ENCODE results near the gene ZNF286A. TPM values are rescaled to one million over a fixed set of nuclear protein-coding genes. Genes with fewer than 3 reads are reported as not detected.

The ZNF286A gene
- total and polyA plus RNA-seq, 12 donors = 12.1 to 35.1 (median 22.9) TPM

GRCh38 chr17:15741624-15742023, 42.1 kb downstream of the ZNF286A start:
- Histone ChIP-seq H3K9me3 (replicated peaks in 1 of 3) (no peaks in the 10 kb centered on the region), H3K4me3 (no peak overlapping the region), H3K27me3 (no peaks in the 10 kb centered on the region), H3K27ac (no peak overlapping the region), H3K4me1 (replicated peaks in 1 of 2) (no peaks in the 10 kb centered on the region), H3K36me3 (replicated peaks in 1 of 2) (no peaks in the 10 kb centered on the region)
- TF ChIP-seq POLR2A (IDR thresholded peaks at IDR 0.05) (no peak), CTCF (IDR thresholded peaks at IDR 0.05) (no peak)
- intact Hi-C loops (cut with DNase I) = no loop called here
- DNase-seq = no peak
- WGBS, 4 donors = 92 to 95% (median 94%) methylated on average over 9 of the region's 9 CpGs; no CpG with 5 or more reads in 1 of the 4 donors

GRCh38 chr17:15742051-15742795, 42.7 kb downstream of the ZNF286A start:
- no peak for DNase-seq
- WGBS, 4 donors = 83 to 93% (median 88%) methylated on average over 6 to 15 of the region's 15 CpGs
- Histone ChIP-seq H3K4me1 (replicated peaks in 1 of 2) (no peaks in the 10 kb centered on the region), H3K9me3 (replicated peaks in 1 of 3) (no peaks in the 10 kb centered on the region), H3K36me3 (replicated peaks in 1 of 2) (no peaks in the 10 kb centered on the region), H3K4me3 (no peak overlapping the region), H3K27me3 (no peaks in the 10 kb centered on the region), H3K27ac (no peak overlapping the region)
- intact Hi-C loops (cut with DNase I) = no loop called here
- TF ChIP-seq CTCF (IDR thresholded peaks at IDR 0.05) (no peak), POLR2A (IDR thresholded peaks at IDR 0.05) (no peak)

- TF ChIP-seq CTCF (IDR thresholded peaks at IDR 0.05) (no peak), POLR2A (IDR thresholded peaks at IDR 0.05) (no peak)
- no peak for DNase-seq
- Histone ChIP-seq H3K9me3 (replicated peaks in 1 of 3) (no peaks in the 10 kb centered on the region), H3K27ac (no peak overlapping the region), H3K4me1 (replicated peaks in 1 of 2) (no peaks in the 10 kb centered on the region), H3K27me3 (no peaks in the 10 kb centered on the region), H3K4me3 (no peak overlapping the region), H3K36me3 (replicated peaks in 1 of 2) (no peaks in the 10 kb centered on the region)
- 88 to 100% (median 94%) methylated on average over 5 to 7 of the region's 7 CpGs for WGBS, 4 donors
- intact Hi-C loops (cut with DNase I) = no loop called here
Measured at GRCh38 chr17:15742921-15743320, 43.4 kb downstream of the ZNF286A start.

GRCh38 chr17:15744074-15744676, 44.6 kb downstream of the ZNF286A start:
- DNase-seq = no peak
- WGBS, 4 donors = 77 to 82% (median 79%) methylated on average over 7 of the region's 7 CpGs
- no peak for TF ChIP-seq POLR2A (IDR thresholded peaks at IDR 0.05)
- no peak for TF ChIP-seq CTCF (IDR thresholded peaks at IDR 0.05)
- Histone ChIP-seq H3K4me3 (no peak overlapping the region), H3K9me3 (replicated peaks in 1 of 3) (no peaks in the 10 kb centered on the region), H3K4me1 (replicated peaks in 1 of 2) (no peaks in the 10 kb centered on the region), H3K27me3 (no peaks in the 10 kb centered on the region), H3K27ac (no peak overlapping the region), H3K36me3 (replicated peaks in 1 of 2) (no peaks in the 10 kb centered on the region)
- intact Hi-C loops (cut with DNase I) = no loop called here
